GM21360 (cell line): ENCODE measurements around the gene SPARC.
A peak's percentile ranks its signal among the peaks of the same experiment; 100 is the strongest.

ENCODE experiments used
- ATAC-seq: cut with Tn5 transposase; IDR thresholded peaks from one replicate; pipeline ENCODE4 v1.9.1; 2021; ENCODE audit warnings: mild to moderate bottlenecking, moderate library complexity; ENCODE audit not compliant: unreplicated experiment

SPARC gene

GRCh38 chr5:151661968-151662732 is 24.6 kb downstream of the SPARC start:
- ATAC-seq: peak; percentile 60

DNA sequence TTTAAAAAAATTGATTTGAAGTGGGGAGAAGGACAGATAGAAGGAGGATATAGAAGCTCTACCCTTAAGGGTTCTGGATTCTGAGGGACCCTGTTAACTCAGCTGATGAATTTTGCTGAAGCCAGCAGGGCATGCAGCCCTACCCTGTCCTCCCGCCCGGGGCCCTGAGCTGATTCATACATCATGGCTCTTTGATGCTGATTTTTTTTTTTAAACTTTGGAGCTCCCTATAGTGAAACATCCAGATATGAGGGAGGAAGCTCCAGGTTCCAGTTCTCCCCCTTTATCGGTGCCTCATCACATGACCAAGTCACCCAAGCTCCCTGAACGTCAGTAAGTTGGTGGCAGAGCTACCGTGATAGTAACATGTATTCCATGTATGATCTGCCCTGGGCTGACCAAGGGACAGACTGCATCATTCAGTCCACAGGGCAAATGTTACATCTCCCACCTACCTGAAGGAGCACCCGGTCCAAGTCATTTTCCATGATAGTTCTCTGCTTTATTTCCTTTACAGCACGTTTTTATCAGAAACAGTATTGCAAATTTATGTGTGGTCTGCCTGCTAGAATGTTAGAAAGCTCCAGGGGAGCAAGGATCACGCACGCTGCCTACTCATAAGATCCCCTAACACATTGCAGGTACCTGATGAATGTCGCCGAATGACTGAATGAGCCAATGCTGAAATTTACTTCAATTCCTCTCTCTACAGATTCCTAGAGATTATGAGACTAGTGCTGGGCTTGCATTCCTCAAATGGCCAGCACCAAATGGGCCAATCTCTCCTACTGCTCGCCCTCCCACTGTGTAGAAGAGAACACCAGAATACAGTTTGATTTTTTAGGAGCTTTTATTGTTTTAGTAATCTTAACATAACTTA is 25.9 kb downstream of the SPARC start:
- ATAC-seq: no peak

GRCh38 chr5:151659001-151659754 is 27.5 kb downstream of the SPARC start:
- peak; percentile 61 for ATAC-seq

DNA sequence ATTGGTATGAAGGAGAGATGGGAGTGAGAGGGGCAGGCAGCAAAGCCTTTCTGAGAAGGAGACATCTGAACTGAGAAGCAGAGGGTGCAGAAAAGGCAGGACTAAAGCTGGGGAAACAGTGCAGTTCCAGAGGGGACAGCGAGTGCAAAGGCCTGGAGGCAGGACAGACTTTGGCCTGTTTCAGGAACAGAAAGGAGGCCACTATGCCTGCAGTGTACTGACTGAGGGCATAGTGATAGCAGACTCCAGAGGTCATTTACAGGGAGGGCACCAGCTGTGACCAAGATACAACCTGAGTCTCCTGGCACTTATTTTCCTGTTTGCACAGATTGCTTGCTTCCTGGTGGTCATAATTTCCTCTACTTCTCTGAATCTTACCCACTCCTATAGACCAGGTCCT is 29.6 kb downstream of the SPARC start:
- ATAC-seq: no peak

- no peak for ATAC-seq
Observed at GRCh38 chr5:151656311-151656710, 30.4 kb downstream of the SPARC start.

- ATAC-seq: peak; percentile 91
Observed at GRCh38 chr5:151651997-151652645, 34.6 kb downstream of the SPARC start.

DNA sequence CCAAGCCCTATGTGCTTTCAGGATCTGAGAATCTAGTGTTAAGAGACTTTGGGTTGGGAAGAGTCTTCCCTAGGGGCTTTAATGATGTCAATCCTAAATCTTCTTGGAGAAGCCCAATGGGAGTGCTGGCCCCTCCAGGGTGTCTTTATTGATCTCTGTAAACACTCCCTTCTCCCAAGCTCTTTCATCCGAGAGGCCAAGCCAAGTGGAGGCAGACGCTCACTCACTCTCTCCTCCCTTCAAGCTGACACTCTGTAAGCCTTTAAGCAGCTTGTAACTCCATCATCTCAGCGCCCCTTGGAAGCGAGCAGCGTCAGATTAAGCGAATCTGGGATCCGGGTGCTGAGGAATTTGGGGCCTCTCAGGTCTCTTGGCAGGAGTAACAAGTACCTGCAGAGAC is 37.7 kb downstream of the SPARC start:
- ATAC-seq: no peak

- no peak for ATAC-seq
Observed at GRCh38 chr5:151648089-151648488, 38.6 kb downstream of the SPARC start.

DNA sequence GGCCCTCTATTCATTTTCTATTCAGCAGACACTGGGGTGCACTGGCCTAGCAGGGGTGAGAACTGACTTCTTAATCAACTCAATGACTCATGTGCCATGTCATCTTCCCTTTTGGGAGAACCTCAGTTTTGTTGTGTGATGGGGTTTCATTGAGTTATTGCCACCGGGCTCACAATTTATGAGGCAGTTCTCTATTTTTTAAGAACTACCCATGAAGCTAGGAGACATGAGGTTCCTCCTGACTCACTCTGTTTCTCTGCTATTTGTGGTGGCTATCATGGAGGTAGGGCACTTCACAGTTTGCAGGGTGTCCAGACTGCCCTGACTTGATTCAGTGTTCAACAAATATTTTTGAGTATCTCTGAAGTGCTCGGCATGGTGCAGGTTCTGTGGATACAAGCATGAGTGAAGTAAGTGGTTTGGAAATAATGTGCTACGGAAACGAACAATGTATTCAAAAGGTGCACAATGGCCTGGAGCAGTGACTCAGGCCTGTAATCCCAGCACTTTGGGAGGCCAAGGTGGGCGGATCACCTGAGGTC is 39.3 kb downstream of the SPARC start:
- no peak for ATAC-seq

DNA sequence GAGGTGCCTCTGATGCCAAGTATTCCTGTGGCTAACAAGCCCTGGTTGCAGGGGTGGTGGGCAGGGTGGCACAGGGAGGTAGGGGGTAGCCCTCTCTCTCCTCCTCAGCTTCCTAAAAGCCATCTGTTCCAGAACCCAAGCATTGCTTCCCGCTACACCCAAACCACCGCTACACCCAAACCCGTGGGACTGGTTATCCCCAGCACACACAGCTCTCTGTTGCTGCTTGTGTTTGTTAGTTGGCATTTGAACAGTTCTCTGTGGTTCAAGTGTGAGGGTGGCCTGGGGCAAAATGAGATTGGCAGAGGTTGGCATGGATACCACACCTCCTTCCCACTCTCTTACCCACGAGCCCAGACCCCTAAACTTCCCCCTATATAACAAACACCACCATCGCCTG is 40.4 kb downstream of the SPARC start:
- no peak for ATAC-seq

- ATAC-seq: no peak
Observed at GRCh38 chr5:151643388-151643787, 43.3 kb downstream of the SPARC start.

DNA sequence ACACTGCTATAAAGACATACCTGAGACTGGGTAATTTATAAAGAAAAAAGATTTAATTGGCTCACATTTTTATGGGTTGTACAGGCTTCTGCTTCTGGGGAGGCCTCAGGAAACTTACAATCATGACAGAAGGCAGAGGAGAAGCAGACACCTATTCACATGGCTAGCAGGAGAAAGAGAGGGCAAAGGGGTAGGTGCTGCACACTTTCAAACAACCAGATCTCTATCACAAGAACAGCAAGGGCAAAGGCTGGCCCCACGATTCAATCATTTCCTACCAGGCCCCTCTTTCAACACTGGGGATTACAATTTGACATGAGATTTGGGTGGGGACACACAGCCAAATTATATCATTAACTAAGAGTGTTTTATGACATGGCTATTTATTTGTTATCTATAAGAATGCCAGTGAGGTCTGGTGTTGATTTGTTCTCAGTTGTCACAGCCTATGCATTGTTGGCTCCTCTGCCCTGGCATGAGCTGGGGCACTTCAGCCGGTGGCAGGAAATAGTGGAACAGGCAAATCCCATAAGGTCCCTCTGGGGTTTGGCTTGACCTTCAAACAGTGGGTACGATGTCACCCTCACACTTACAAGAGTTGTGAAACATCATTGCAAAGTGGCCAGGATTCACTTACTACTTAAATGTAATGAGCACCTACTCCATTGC is 44.1 kb downstream of the SPARC start:
- no peak for ATAC-seq

GRCh38 chr5:151638619-151639018 is 48.1 kb downstream of the SPARC start:
- ATAC-seq: no peak

DNA sequence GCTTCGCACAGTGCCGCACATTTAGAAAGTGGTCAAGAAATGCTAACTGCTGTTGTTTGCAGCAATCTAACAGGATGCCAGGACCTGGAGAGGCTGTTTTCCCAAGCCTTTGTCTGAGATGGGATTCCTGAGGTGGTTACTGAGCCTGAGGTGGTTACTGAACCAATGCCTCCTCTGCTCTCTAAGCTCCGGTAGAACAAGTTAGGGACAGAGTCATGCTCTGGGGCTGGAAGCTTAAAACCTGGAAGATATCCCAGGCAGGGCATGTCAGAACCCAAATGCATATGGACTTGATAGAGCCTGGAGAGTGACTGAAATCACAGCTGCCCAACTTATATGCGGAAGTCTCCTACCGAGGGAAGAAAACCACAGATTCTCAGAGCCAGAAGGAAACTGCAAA is 49.0 kb downstream of the SPARC start:
- ATAC-seq: no peak

DNA sequence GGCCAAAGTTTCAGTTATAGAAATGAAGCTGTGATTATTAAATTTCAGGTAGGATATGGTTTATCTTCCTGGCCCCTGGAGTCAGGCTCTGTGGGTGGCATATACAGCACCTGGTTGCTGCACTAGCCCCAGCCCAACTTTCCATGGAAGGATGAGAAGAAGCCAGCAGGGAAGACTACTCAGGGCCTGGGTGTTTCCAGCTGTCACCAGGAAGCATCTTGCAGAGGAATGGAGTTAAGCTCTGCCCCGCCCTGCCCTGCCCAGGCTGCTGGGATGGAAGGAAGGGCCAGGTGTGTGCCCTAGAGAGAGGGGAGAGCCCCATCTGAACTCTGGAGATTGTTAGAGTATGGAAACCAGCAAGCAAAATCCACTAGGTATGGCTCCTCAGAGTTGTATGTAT is 52.8 kb downstream of the SPARC start:
- ATAC-seq: no peak

DNA sequence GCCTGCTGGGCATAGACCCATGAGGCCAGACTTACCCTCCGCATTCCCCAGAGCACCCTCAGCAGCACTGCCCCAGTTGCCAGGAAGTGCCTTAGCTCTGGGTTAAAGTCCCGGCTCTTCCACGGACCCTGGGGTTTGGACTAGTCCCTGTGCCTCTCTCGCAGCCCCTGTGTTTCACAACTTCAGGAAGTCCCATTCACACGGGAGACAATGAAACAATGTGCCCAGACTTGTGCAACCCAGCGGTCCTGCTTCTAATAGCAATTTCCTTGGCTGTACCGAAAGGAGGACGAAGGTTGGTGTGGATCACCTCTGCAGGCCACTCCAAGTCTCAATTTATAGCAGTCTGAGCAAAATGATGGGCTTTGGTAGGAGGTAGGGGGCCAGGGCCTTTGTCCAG is 53.8 kb downstream of the SPARC start:
- ATAC-seq: no peak

DNA sequence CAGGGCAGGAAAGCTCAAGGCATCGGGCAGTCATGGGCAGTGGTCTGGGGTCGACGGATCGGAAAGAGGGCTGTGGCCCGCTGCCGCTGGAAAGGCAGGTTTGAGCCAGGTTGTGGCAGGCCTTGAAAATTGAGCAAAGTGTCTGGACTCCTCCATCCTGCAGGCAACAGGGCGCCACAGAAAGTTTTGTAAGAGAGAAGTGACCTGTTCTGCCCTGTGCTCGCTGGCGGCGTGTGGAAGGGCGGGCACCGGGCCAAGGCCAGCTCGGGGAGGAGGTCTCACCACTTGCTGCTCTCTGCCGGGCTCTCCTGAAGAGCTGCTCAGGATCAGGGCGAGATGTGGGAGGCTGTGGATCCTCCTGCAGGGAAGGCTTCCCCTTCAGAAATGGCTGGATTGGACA is 54.2 kb downstream of the SPARC start:
- no peak for ATAC-seq

DNA sequence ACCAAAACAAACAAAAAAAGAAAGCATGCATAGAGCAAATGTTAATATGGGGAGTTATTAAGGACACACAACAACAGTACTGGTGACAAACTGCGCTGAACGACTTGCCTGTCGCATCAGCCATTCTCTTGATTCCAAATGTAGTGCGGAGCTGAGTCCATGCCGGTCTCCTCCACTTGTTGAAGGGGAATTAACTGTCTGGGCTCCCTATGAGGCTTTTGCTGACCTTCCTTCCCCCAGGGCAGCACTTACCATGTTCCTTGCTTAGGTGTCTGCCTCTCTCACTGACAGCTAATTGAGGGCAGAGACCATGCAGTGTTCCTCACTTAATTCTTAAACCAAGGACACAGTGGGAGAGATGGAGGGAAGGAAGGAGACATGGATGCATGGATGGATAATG is 54.8 kb downstream of the SPARC start:
- ATAC-seq: no peak

GRCh38 chr5:151630088-151630487 is 56.6 kb downstream of the SPARC start:
- ATAC-seq: no peak
